Progenitor cell of endocrine pancreas (in vitro differentiated cells): Measurements from ENCODE around the gene ARL8A. TPM values are rescaled to one million over a fixed set of nuclear protein-coding genes. Genes with fewer than 3 reads are reported as not detected.
"Not testable (repeated sequence)": the region's sequence is repeated elsewhere in the genome, so short reads cannot be mapped to it uniquely, and the experiment has no call there.

ENCODE experiments used
- DNase-seq: peaks from one replicate; pipeline ENCODE4 v3.0.0; 2021; ENCODE audit warnings: low spot score; ENCODE audit not compliant: unreplicated experiment
- H3K27ac Mint-ChIP-seq: 2 replicates; pipeline ENCODE4 v1.8.0; 2021; ENCODE audit warnings: mild to moderate bottlenecking, moderate library complexity, mixed read lengths
- H3K27me3 Mint-ChIP-seq: 2 replicates; pipeline ENCODE4 v1.8.0; 2021; ENCODE audit warnings: mixed read lengths
- H3K36me3 Mint-ChIP-seq: 2 replicates; pipeline ENCODE4 v1.8.0; 2022; ENCODE audit warnings: mixed read lengths; ENCODE audit not compliant: insufficient read depth
- H3K4me1 Mint-ChIP-seq: 2 replicates; pipeline ENCODE4 v1.8.0; 2021; ENCODE audit warnings: low read depth, mixed read lengths
- H3K4me3 Mint-ChIP-seq: 2 replicates; pipeline ENCODE4 v1.8.0; 2021; ENCODE audit warnings: low read depth, mild to moderate bottlenecking, moderate library complexity, mixed read lengths
- H3K9me3 Mint-ChIP-seq: 2 replicates; pipeline ENCODE4 v1.8.0; 2021; ENCODE audit warnings: low read depth, mixed read lengths
- total RNA-seq: library from RNA; stranded (reverse); gene quantifications from 2 replicates; pipeline ENCODE4 v1.2.1, GENCODE V29; 2021
- TF ChIP-seq, protein P1 (sequence below): fragments of 200-600 bp; sonication (generic); IDR thresholded peaks from one replicate; pipeline ENCODE4 v1.5.0; 2021; ENCODE audit warnings: antibody characterized with exemption, mild to moderate bottlenecking; ENCODE audit not compliant: unreplicated experiment

ARL8A gene
- total RNA-seq, 1 donor from 2014 or later = 43.7 TPM

DNA sequence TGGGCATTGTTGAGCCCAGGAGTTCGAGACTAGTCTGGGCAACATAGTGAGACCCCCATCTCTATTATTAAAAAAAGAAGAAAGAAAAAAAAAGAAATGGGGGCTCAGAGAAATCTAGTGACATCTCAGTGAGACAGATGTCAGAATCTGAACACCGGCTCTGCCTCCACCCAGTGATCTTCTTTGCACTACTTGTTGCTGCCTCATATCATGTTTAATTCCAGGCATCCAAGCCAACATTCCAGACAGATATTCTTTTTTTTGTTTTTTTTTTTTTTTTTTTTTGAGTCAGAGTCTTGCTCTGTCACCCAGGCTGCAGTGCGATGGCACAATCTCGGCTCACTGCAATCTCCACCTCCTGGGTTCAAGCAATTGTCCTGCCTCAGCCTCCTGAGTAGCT is 5.0 kb upstream of the ARL8A start:
- H3K27me3 Mint-ChIP-seq = peaks cover 27% of the 10 kb centered on the region
- H3K4me1 Mint-ChIP-seq = peaks cover under 1% of the 10 kb centered on the region
- TF ChIP-seq, protein P1, sequence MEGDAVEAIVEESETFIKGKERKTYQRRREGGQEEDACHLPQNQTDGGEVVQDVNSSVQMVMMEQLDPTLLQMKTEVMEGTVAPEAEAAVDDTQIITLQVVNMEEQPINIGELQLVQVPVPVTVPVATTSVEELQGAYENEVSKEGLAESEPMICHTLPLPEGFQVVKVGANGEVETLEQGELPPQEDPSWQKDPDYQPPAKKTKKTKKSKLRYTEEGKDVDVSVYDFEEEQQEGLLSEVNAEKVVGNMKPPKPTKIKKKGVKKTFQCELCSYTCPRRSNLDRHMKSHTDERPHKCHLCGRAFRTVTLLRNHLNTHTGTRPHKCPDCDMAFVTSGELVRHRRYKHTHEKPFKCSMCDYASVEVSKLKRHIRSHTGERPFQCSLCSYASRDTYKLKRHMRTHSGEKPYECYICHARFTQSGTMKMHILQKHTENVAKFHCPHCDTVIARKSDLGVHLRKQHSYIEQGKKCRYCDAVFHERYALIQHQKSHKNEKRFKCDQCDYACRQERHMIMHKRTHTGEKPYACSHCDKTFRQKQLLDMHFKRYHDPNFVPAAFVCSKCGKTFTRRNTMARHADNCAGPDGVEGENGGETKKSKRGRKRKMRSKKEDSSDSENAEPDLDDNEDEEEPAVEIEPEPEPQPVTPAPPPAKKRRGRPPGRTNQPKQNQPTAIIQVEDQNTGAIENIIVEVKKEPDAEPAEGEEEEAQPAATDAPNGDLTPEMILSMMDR = no peak
- H3K36me3 Mint-ChIP-seq = no peaks in the 10 kb centered on the region
- H3K9me3 Mint-ChIP-seq = no peaks in the 10 kb centered on the region
- DNase-seq = no peak
- H3K4me3 Mint-ChIP-seq = no peak overlapping the region
- no peak overlapping the region for H3K27ac Mint-ChIP-seq

DNA sequence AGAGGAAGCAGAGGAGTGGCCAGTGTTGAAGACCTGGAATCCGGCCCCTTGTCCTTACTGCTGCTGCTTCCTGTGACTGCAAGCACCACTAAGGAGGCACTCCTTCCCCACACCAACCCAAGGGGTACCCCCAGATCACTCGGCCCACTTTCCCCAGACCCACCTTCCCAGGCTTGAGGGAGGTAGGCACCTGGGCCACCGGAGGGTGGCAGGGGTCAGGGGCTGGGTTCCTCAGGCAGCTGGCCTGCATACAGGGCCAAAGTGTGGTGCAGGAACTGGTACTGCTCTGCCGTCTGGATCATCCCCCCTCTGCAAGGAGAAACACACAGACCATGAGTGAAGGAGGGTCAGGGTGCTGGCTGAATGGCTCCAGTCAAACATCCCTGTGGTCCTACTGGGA is 3.9 kb upstream of the ARL8A start:
- H3K9me3 Mint-ChIP-seq = no peaks in the 10 kb centered on the region
- no peak overlapping the region for H3K4me3 Mint-ChIP-seq
- H3K4me1 Mint-ChIP-seq = peaks cover 3% of the 10 kb centered on the region
- DNase-seq = no peak
- H3K27me3 Mint-ChIP-seq = peaks cover 24% of the 10 kb centered on the region
- H3K36me3 Mint-ChIP-seq = no peaks in the 10 kb centered on the region
- H3K27ac Mint-ChIP-seq = no peak overlapping the region
- TF ChIP-seq, protein P1 = no peak

DNA sequence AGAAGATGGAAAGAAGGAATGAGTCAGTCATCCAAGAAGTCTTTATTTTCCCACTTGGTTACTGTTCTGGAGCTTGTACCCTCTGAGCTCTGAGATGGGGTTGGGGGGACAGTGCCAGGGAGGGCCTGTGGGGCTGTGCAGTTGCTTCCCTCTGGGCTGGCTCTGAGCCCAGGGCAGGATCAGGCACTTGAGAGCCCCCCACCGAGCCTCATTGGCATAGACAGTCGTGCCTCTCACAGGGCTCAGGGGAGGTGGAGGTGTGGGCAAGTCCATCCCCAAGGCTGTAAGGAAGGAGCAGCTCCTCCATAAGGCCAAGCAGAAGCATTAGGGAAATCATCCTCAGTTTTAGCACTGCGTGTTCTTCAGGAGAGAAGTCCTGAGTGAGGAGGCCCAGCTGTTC is 2.5 kb upstream of the ARL8A start:
- TF ChIP-seq, protein P1 = no peak
- no peak overlapping the region for H3K27ac Mint-ChIP-seq
- no peaks in the 10 kb centered on the region for H3K36me3 Mint-ChIP-seq
- DNase-seq = no peak
- peaks cover 7% of the 10 kb centered on the region for H3K4me1 Mint-ChIP-seq
- H3K9me3 Mint-ChIP-seq = no peaks in the 10 kb centered on the region
- H3K4me3 Mint-ChIP-seq = no peak overlapping the region
- H3K27me3 Mint-ChIP-seq = peaks cover 21% of the 10 kb centered on the region

DNA sequence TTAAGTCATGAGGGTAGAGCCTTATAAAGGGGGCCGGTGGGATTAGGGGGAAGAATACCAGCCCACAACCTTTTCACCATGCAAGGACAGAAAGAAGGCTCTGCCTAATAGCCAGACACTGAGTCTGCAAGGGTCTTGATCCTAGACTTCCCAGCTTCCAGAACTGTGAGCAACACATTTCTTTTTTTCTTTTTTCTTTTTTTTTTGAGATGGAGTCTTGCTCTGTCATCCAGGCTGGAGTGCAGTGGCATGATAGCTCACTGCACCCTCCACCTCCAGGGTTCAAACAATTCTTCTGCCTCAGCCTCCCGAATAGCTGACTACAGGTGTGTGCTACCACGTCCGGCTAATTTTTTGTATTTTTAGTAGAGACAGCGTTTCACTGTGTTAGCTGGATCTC is 1.7 kb upstream of the ARL8A start:
- H3K27ac Mint-ChIP-seq = no peak overlapping the region
- H3K27me3 Mint-ChIP-seq = peaks cover 21% of the 10 kb centered on the region
- H3K36me3 Mint-ChIP-seq = no peaks in the 10 kb centered on the region
- H3K9me3 Mint-ChIP-seq = no peaks in the 10 kb centered on the region
- H3K4me1 Mint-ChIP-seq = peaks cover 7% of the 10 kb centered on the region
- TF ChIP-seq, protein P1 = no peak
- no peak for DNase-seq
- peak overlapping the region; percentile 11 for H3K4me3 Mint-ChIP-seq

DNA sequence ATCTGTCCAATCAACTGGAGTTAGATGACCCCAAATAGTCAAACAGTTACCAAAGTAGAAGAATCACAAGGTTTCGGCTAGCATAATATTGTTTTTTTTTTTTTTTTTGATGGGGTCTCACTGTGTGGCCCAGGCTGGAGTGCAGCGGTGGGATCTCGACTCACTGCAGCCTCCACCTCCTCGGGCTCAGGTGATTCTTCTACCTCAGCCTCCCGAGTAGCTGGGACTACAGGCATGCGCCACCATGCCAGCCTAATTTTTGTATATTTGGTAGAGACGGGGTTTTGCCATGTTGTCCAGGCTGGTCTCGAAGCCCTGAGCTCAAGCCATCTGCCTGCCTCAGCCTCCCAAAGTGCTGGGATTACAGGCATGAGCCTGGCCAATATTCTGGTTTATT is 1.2 kb upstream of the ARL8A start:
- Mint-ChIP-seq H3K4me3 (peak overlapping the region; percentile 77), H3K27me3 (peaks cover 15% of the 10 kb centered on the region)
- H3K4me1 Mint-ChIP-seq, DNase-seq, H3K27ac Mint-ChIP-seq, H3K36me3 Mint-ChIP-seq, H3K9me3 Mint-ChIP-seq: not testable (repeated sequence)

DNA sequence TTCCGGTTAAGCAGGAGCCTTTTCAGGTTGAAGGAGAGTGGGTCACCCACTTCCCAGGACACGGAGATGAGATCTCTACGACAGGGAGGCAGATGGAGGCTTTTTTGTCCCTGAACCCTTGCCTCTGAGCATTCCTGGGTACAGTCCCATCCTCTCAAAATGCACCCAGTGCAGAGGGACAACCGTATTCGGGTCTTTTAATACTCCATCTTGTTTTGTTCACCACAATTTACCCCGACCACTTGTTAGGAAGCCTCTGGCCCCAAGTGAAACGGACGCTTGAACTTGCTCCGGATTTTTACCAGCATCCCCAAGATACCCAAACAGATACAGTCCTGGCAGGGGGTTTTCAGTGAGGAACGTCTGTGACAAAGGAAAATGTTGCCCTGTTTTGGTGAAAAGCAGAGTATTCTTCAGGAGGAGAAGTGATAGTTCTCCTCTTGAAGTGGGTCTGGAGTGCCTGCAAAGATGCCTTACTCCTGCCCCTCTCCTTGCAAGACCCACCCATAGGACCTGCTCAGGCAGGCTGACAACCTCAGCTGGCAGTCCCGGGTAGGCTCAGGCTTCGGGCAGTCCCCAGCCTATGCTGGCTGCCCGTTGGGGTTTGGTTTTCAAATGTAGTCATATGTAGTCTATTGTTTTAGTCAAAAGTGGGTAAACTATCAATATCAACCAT is 669 bp upstream of the ARL8A start:
- DNase-seq = no peak
- Mint-ChIP-seq H3K36me3 (no peaks in the 10 kb centered on the region), H3K4me1 (peaks cover 7% of the 10 kb centered on the region), H3K9me3 (no peaks in the 10 kb centered on the region), H3K27me3 (peaks cover 13% of the 10 kb centered on the region), H3K4me3 (peak overlapping the region; percentile 77), H3K27ac (peak overlapping the region; percentile 73)
- TF ChIP-seq, protein P1 = no peak
